Aorta (tissue), 5 donors: ENCODE data around the gene IGF2R. TPM values are rescaled to one million over a fixed set of nuclear protein-coding genes. Genes with fewer than 3 reads are reported as not detected.
A peak's percentile ranks its signal among the peaks of the same experiment; 100 is the strongest.

ENCODE experiments used
- ATAC-seq: fragments of 200-7000 bp; cut with Tn5 transposase; one replicate; pipeline ENCODE4 v1.9.1; 2022; ENCODE audit warnings: moderate library complexity; ENCODE audit not compliant: low FRiP score
- DNase-seq, 2 donors: peaks; one replicate each; pipeline ENCODE4 v3.0.0-alpha.2; 2020
- H3K27ac ChIP-seq, 2 donors: one replicate each; pipeline ENCODE4 v1.5.1; 2013; ENCODE audit warnings: low read length in 2 of 2, mild to moderate bottlenecking in 2 of 2, moderate library complexity in 2 of 2, control low read depth in 1 of 2, inconsistent platforms in 1 of 2, low read depth in 1 of 2
- H3K27me3 ChIP-seq, 2 donors: one replicate each; pipeline ENCODE4 v1.6.1; 2013; ENCODE audit warnings: control low read depth in 1 of 2, low read length in 1 of 2, mild to moderate bottlenecking in 1 of 2, moderate library complexity in 1 of 2; ENCODE audit not compliant: insufficient read depth in 2 of 2, control insufficient read depth in 1 of 2
- H3K36me3 ChIP-seq, 2 donors: one replicate each; pipeline ENCODE4 v1.6.1; 2013; ENCODE audit warnings: control low read depth in 1 of 2, low read length in 1 of 2, mild to moderate bottlenecking in 1 of 2; ENCODE audit not compliant: insufficient read depth in 2 of 2, control insufficient read depth in 1 of 2
- H3K4me1 ChIP-seq, 2 donors: one replicate each; pipeline ENCODE4 v1.6.1; 2013; ENCODE audit warnings: low read length in 2 of 2, control low read depth in 1 of 2, mild to moderate bottlenecking in 1 of 2, moderate library complexity in 1 of 2; ENCODE audit not compliant: insufficient read depth in 2 of 2, control insufficient read depth in 1 of 2
- H3K4me3 ChIP-seq, 2 donors: one replicate each; pipeline ENCODE4 v1.5.1; 2013; ENCODE audit warnings: low read length in 2 of 2, control low read depth in 1 of 2, mild to moderate bottlenecking in 1 of 2
- H3K9me3 ChIP-seq: one replicate; pipeline ENCODE4 v1.6.1; 2013; ENCODE audit warnings: mild to moderate bottlenecking, low read length; ENCODE audit not compliant: control insufficient read depth
- WGBS, 2 donors: extraction: QIAGEN DNeasy Blood & Tissue Kit; methylation state at CpG; one replicate each; pipeline ENCODE4 v1.1.7; 2013; 5-methylcytosine and 5-hydroxymethylcytosine counted together
- intact Hi-C, 2 donors: fragments of 100-400 bp; cut with DNase I; formaldehyde crosslinking; loops; one replicate each; pipeline versions ENCODE4 v1.14.2 to v1.15.0; 2022
- polyA plus RNA-seq, 2 donors: library from polyadenylated mRNA; stranded (reverse); fragments of 200-250 nt; gene quantifications; one replicate each; pipeline ENCODE4 v1.2.3, GENCODE V29; 2013
- total RNA-seq, 2 donors: library from RNA; stranded (reverse); fragmentation: NEBNext Ultra II Directional; extraction: Animal tissue kit (Norgen Biotek cat#: 25700); gene quantifications; one replicate each; pipeline ENCODE4 v1.2.1, GENCODE V29; 2021
- donor health status: healthy with polysubstance abuse.
- donor health status: Bipolar disorder and iron deficiency.
- donor health status: DM: no; HTN: no; CAD: no.
- donor health status: DM: no; HTN: no; CAD: no.
- donor health status: DM: yes; HTN: yes; CAD: no.

IGF2R gene
- total and polyA plus RNA-seq, 4 donors: 5.8 to 82.0 (median 54.6) TPM

DNA sequence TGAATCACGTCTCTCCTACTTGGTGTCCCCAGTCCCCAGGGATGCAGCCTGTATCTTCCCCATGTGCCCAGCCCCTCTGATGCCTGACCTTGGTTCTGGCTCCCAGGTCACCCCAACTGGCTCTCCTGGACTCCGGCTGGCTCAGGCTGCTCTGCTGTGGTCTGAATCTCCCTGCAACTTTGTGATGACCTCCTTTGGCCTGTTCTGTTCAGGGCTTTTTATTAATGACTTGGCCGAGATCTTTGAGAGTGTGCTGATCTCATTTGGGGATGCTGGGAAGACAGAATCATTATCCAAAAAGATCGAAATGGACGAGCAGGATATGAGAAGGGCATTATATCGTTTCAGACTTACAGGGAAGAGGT lies 67.4 kb downstream of the IGF2R start:
- peak overlapping the region in 1 of 2 donors; percentile 37 for H3K27ac ChIP-seq
- no peaks in the 10 kb centered on the region for H3K36me3 ChIP-seq
- intact Hi-C loops: no loop called here
- ATAC-seq: peak; percentile 29
- WGBS, 2 donors: 86 to 90% methylated on average over 6 of the region's 6 CpGs
- DNase-seq: no peak
- H3K4me1 ChIP-seq: no peaks in the 10 kb centered on the region
- H3K27me3 ChIP-seq: no peaks in the 10 kb centered on the region
- H3K9me3 ChIP-seq: no peaks in the 10 kb centered on the region
- H3K4me3 ChIP-seq: no peak overlapping the region

DNA sequence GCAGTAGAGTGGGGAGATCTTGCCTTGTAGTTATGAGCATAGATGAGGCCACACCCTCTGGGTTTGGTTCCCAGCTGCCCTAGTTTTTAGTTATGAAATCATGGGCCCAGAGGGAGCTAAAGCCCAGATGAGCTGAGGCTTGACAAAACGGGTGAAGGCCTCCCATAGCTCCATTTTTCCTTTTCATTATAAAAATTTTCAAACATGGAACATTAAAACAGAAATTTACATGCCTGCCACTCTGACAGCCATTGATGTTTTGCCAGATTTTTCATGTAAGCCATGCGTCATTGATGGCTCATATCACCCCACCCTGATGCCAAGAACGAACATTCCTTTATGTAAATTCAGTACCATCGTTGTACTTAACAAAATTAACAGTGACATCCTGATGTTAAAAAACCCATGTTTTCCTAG lies 67.9 kb downstream of the IGF2R start:
- Histone ChIP-seq H3K4me3 (no peak overlapping the region), H3K36me3 (no peaks in the 10 kb centered on the region), H3K4me1 (peaks cover 0 to 2% of the 10 kb centered on the region in 2 donors), H3K9me3 (no peaks in the 10 kb centered on the region), H3K27ac (no peak overlapping the region), H3K27me3 (no peaks in the 10 kb centered on the region)
- ATAC-seq (peak; percentile 66), DNase-seq (no peak)
- intact Hi-C loops: no loop called here
- 17 to 19% methylated on average over 4 of the region's 4 CpGs for WGBS, 2 donors

- Histone ChIP-seq H3K9me3 (no peaks in the 10 kb centered on the region), H3K4me1 (peaks cover 1 to 2% of the 10 kb centered on the region in 2 donors), H3K4me3 (no peak overlapping the region), H3K27me3 (no peaks in the 10 kb centered on the region), H3K36me3 (no peaks in the 10 kb centered on the region), H3K27ac (no peak overlapping the region)
- DNase-seq: no peak
- WGBS, 2 donors: 92 to 95% methylated on average over 8 of the region's 8 CpGs
- intact Hi-C loops: no loop called here
- ATAC-seq: no peak
These were observed 69.6 kb downstream of the IGF2R start for GRCh38 chr6:160038479-160038878.

DNA sequence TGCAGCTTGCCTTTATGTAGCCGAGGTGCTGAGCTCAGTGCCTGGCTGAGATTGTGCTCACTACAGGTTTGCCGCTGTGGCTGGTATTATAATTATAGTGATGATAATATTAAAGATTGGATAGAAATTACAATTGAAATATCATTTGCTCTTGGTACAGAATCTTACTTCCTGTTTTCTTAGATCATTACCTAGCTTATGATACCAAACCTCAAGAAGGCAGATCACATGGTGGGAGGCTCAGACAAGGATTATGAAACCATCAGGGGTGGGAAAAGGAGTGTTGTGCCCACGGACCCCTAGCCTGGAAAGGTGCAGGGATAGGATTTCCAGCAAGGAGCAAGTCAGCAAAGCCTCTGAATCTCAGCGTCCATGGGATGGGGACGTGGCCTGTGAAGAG lies 70.6 kb downstream of the IGF2R start:
- ATAC-seq (no peak), DNase-seq (no peak)
- Histone ChIP-seq H3K27ac (no peak overlapping the region), H3K36me3 (no peaks in the 10 kb centered on the region), H3K4me1 (peaks cover 2 to 3% of the 10 kb centered on the region in 2 donors), H3K4me3 (no peak overlapping the region), H3K9me3 (no peaks in the 10 kb centered on the region), H3K27me3 (no peaks in the 10 kb centered on the region)
- WGBS, 2 donors: 91 to 92% methylated on average over 5 of the region's 5 CpGs
- intact Hi-C loops: no loop called here

GRCh38 chr6:160040055-160040454 lies 71.2 kb downstream of the IGF2R start:
- H3K27ac ChIP-seq: no peak overlapping the region
- H3K4me1 ChIP-seq: peaks cover 2 to 3% of the 10 kb centered on the region in 2 donors
- intact Hi-C loops: loop anchor here (10.0 kb wide), 2 partner anchors 175 to 185 kb away; no protein-coding TSS in a partner anchor
- H3K9me3 ChIP-seq: no peaks in the 10 kb centered on the region
- no peaks in the 10 kb centered on the region for H3K27me3 ChIP-seq
- ATAC-seq (no peak), DNase-seq (no peak)
- WGBS, 2 donors: 95 to 98% methylated on average over 4 of the region's 4 CpGs
- H3K4me3 ChIP-seq: no peak overlapping the region
- no peaks in the 10 kb centered on the region for H3K36me3 ChIP-seq

GRCh38 chr6:160040527-160041264 lies 71.8 kb downstream of the IGF2R start:
- 93% methylated on average over 19 of the region's 19 CpGs for WGBS, 2 donors
- intact Hi-C loops: loop anchor here (10.0 kb wide), 2 partner anchors 176 to 186 kb away; no protein-coding TSS in a partner anchor
- Histone ChIP-seq H3K9me3 (no peaks in the 10 kb centered on the region), H3K27me3 (no peaks in the 10 kb centered on the region), H3K4me3 (no peak overlapping the region), H3K27ac (peak overlapping the region in 1 of 2 donors; percentile 7), H3K4me1 (peaks cover 2 to 3% of the 10 kb centered on the region in 2 donors), H3K36me3 (no peaks in the 10 kb centered on the region)
- DNase-seq (no peak), ATAC-seq (no peak)

- intact Hi-C loops: loop anchor here (2.0 to 10.0 kb wide), 3 partner anchors 73 to 187 kb away; partner anchors contain the start of gene IGF2R (in 2 of the 2)
These were observed 72.7 kb downstream of the IGF2R start for GRCh38 chr6:160041608-160042007.

DNA sequence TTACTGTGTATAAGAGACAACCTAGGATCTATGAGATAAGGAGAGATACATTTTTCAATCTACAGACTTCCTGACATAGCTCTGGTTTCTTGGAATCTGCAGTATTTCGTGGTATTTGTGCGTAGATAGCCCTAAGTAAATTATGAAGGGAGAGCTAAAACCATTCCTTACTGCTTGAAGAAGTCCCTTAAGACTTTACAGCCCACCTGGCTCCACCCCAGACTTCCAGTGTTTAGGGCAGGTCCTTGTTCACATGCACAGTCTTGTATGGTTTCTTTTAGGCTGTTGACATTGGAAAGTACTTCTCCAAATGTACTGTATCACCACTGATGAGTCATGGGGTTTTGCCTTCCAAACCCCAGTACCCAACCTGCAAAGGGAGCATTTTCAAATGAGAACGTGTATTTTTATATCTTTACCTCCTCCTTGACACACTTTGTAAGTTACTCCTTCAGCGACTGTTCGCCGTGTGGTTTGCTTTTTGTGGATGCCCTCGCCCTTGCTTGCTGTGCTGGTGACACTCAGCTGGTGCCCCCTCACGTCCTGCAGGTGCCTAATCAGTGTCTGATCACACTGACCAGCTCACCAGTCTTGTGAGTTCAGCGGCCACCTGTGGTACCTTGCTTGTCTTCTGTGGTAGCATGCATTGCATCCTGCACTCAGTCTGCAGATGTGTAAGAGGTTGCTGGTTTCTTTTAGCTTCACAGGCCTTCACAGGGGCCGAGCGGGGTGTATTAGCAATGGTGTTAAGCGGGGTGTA lies 73.3 kb downstream of the IGF2R start:
- no peaks in the 10 kb centered on the region for H3K9me3 ChIP-seq
- peak; percentile 68 for ATAC-seq
- intact Hi-C loops: loop anchor here (2.0 to 10.0 kb wide), 3 partner anchors 73 to 187 kb away; partner anchors contain the start of gene IGF2R (in 2 of the 2)
- H3K27ac ChIP-seq: peak overlapping the region; percentile 20 to 94
- no peak overlapping the region for H3K4me3 ChIP-seq
- H3K27me3 ChIP-seq: no peaks in the 10 kb centered on the region
- no peak for DNase-seq
- 20 to 25% methylated on average over 12 of the region's 12 CpGs for WGBS, 2 donors
- no peaks in the 10 kb centered on the region for H3K36me3 ChIP-seq
- peaks cover 2 to 3% of the 10 kb centered on the region in 2 donors for H3K4me1 ChIP-seq

More at GRCh38 chr6:160041608-160042007, 72.7 kb downstream of the IGF2R start:
- H3K27me3 ChIP-seq: no peaks in the 10 kb centered on the region
- ATAC-seq (peak; percentile 58), DNase-seq (peak in 1 of 2 donors; percentile 67)
- no peak overlapping the region for H3K4me3 ChIP-seq
- peak overlapping the region; percentile 20 to 23 for H3K27ac ChIP-seq
- peaks cover 2 to 3% of the 10 kb centered on the region in 2 donors for H3K4me1 ChIP-seq
- H3K36me3 ChIP-seq: no peaks in the 10 kb centered on the region
- 6 to 18% methylated on average over 6 of the region's 6 CpGs for WGBS, 2 donors
- H3K9me3 ChIP-seq: no peaks in the 10 kb centered on the region
